Measurements from ENCODE around the gene TGFB1. TPM values are rescaled to one million over a fixed set of nuclear protein-coding genes. Genes with fewer than 3 reads are reported as not detected.

Gene TGFB1
- total and polyA plus RNA-seq, 9 of the 15 experiments (the other 6 are each of a cell fraction or from before 2014, with no cell fraction given), result 0.24 to 159 (median 17.2) TPM

GRCh38 chr19:41321600-41322270 lies 32.0 kb downstream of the TGFB1 start (continued):
- TF ChIP-seq SMAD4 (CRISPR knock-in tag; conservative IDR thresholded peaks at IDR 0.05) (peak; percentile 45; the same call in 1 of the 2 replicates), ATF3 (IDR thresholded peaks at IDR 0.05) (peak; percentile 85), ATF3 (CRISPR knock-in tag; conservative IDR thresholded peaks at IDR 0.05) (no peak; the same call in 1 of the 2 replicates), CREM (IDR thresholded peaks at IDR 0.05; ENCODE audit: low read depth) (peak; percentile 96), DPF2 (IDR thresholded peaks at IDR 0.05) (peak; percentile 49), CBFA2T2 (conservative IDR thresholded peaks at IDR 0.05) (no peak; the same call in 1 of the 2 replicates), NCOA1 (IDR thresholded peaks at IDR 0.05; ENCODE audit: low read depth) (0 out of 2 replicates have a peak, but pooled peaks have one; percentile 42), ESRRA (IDR thresholded peaks at IDR 0.05; ENCODE audit: borderline replicate concordance, low read depth) (peak; percentile 52; the same call in 1 of the 2 replicates), ZMIZ1 (IDR thresholded peaks at IDR 0.05; ENCODE audit: low read depth in 2 of 2, low read length in 2 of 2) (0 out of 4 replicates have a peak, but pooled peaks of 1 of the 2 experiments have one; percentile 32), TEAD4 (IDR thresholded peaks at IDR 0.05; ENCODE audit: low read length) (peak; percentile 92), TEAD4 (CRISPR knock-in tag; IDR thresholded peaks at IDR 0.05; ENCODE audit: borderline replicate concordance) (peak; percentile 98), TEAD2 (tag; IDR thresholded peaks at IDR 0.05) (peak; percentile 81), POLR2A (conservative IDR thresholded peaks at IDR 0.05) (peak; percentile 23; the same call in 1 of the 2 replicates), ATF1 (CRISPR knock-in tag; IDR thresholded peaks at IDR 0.05) (peak; percentile 68), ATF1 (tag; IDR thresholded peaks at IDR 0.05) (peak; percentile 96), JUND (IDR thresholded peaks at IDR 0.05; ENCODE audit: borderline replicate concordance, low read depth, low read length) (peak; percentile 82), JUND (tag; IDR thresholded peaks at IDR 0.05; ENCODE audit: borderline replicate concordance, low read depth, low read length) (peak; percentile 67; the same call in 2 of the 3 replicates), ATF7 (IDR thresholded peaks at IDR 0.05) (peak; percentile 91)
- TF ChIP-seq, protein P1, sequence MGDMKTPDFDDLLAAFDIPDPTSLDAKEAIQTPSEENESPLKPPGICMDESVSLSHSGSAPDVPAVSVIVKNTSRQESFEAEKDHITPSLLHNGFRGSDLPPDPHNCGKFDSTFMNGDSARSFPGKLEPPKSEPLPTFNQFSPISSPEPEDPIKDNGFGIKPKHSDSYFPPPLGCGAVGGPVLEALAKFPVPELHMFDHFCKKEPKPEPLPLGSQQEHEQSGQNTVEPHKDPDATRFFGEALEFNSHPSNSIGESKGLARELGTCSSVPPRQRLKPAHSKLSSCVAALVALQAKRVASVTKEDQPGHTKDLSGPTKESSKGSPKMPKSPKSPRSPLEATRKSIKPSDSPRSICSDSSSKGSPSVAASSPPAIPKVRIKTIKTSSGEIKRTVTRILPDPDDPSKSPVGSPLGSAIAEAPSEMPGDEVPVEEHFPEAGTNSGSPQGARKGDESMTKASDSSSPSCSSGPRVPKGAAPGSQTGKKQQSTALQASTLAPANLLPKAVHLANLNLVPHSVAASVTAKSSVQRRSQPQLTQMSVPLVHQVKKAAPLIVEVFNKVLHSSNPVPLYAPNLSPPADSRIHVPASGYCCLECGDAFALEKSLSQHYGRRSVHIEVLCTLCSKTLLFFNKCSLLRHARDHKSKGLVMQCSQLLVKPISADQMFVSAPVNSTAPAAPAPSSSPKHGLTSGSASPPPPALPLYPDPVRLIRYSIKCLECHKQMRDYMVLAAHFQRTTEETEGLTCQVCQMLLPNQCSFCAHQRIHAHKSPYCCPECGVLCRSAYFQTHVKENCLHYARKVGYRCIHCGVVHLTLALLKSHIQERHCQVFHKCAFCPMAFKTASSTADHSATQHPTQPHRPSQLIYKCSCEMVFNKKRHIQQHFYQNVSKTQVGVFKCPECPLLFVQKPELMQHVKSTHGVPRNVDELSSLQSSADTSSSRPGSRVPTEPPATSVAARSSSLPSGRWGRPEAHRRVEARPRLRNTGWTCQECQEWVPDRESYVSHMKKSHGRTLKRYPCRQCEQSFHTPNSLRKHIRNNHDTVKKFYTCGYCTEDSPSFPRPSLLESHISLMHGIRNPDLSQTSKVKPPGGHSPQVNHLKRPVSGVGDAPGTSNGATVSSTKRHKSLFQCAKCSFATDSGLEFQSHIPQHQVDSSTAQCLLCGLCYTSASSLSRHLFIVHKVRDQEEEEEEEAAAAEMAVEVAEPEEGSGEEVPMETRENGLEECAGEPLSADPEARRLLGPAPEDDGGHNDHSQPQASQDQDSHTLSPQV (IDR thresholded peaks at IDR 0.05), result peak; percentile 69; the same call in 1 of the 2 replicates
- TF ChIP-seq, protein P2, sequence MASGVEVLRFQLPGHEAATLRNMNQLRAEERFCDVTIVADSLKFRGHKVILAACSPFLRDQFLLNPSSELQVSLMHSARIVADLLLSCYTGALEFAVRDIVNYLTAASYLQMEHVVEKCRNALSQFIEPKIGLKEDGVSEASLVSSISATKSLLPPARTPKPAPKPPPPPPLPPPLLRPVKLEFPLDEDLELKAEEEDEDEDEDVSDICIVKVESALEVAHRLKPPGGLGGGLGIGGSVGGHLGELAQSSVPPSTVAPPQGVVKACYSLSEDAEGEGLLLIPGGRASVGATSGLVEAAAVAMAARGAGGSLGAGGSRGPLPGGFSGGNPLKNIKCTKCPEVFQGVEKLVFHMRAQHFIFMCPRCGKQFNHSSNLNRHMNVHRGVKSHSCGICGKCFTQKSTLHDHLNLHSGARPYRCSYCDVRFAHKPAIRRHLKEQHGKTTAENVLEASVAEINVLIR (CRISPR knock-in tag; IDR thresholded peaks at IDR 0.05), result peak; percentile 68
